ENCODE data around the gene LPCAT2. TPM values are rescaled to one million over a fixed set of nuclear protein-coding genes. Genes with fewer than 3 reads are reported as not detected.

The LPCAT2 gene
- total and polyA plus RNA-seq, 2 donors (not counting 1 experiment from before 2014, with no cell fraction given), result 0.15 to 0.59 TPM

GRCh38 chr16:55502801-55503366 is 6.0 kb upstream of the LPCAT2 start:
- Mint-ChIP-seq H3K9me3 (ENCODE audit: insufficient read depth) (no peaks in the 10 kb centered on the region), H3K4me1 (no peaks in the 10 kb centered on the region), H3K4me3 (no peak overlapping the region), H3K27me3 (peaks cover 19% of the 10 kb centered on the region), H3K27ac (no peak overlapping the region)
- DNase-seq (no peak), ATAC-seq (ENCODE audit: low read depth) (no peak)
- H3K4me1 ChIP-seq (ENCODE audit: control insufficient read depth in 2 of 2, insufficient read depth in 2 of 2, low read length in 2 of 2), result no peaks in the 10 kb centered on the region
- H4K20me1 ChIP-seq (ENCODE audit: control insufficient read depth, insufficient read depth, low read length, poor library complexity, severe bottlenecking), result no peaks in the 10 kb centered on the region
- WGBS (ENCODE audit: insufficient coverage), result 94% methylated on average over 13 of the region's 13 CpGs
- ChIA-PET POLR2A (no interaction called here), CTCF (interaction anchor here (1.2 kb wide), 1 partner anchor 11 kb away, joined by 4 read pairs; no protein-coding TSS in a partner anchor)
- intact Hi-C loops (cut with micrococcal nuclease), result no loop called here
- H3K36me3 ChIP-seq (replicated peaks in 1 of 2; ENCODE audit: control extremely low read depth in 1 of 2, control insufficient read depth in 1 of 2, extremely low read depth in 1 of 2, insufficient read depth in 2 of 2, low read length in 1 of 2), result no peaks in the 10 kb centered on the region
- H3K9ac ChIP-seq (ENCODE audit: low read length), result no peak overlapping the region
- H3K4me3 ChIP-seq (ENCODE audit: control extremely low read depth in 1 of 5, extremely low read depth in 1 of 5, insufficient read depth in 1 of 5, low read depth in 2 of 5, low read length in 4 of 5), result no peak overlapping the region
- H3K27me3 ChIP-seq (replicated peaks in 1 of 4; ENCODE audit: control extremely low read depth in 1 of 4, control insufficient read depth in 3 of 4, insufficient read depth in 4 of 4, low read length in 3 of 4), result no peaks in the 10 kb centered on the region
- no peak overlapping the region for H3K27ac ChIP-seq (ENCODE audit: low read length in 2 of 2)
- H3K4me2 ChIP-seq (replicated peaks; ENCODE audit: low read depth, low read length, poor library complexity, severe bottlenecking), result no peak overlapping the region
- H3K79me2 ChIP-seq (ENCODE audit: control insufficient read depth, insufficient read depth, low read length), result no peaks in the 10 kb centered on the region
- H2AFZ ChIP-seq (ENCODE audit: insufficient read depth, low read depth, low read length, poor library complexity, severe bottlenecking), result no peak overlapping the region
- TF ChIP-seq CTCF (IDR thresholded peaks at IDR 0.05) (no peak), EZH2 (IDR thresholded peaks at IDR 0.05; ENCODE audit: borderline replicate concordance, insufficient read depth, low read depth, low read length, poor library complexity, severe bottlenecking) (no peak)
- no peaks in the 10 kb centered on the region for H3K9me3 ChIP-seq (ENCODE audit: control extremely low read depth in 1 of 3, control insufficient read depth in 2 of 3, insufficient read depth in 1 of 3, low read length in 2 of 3)

- H3K4me1 ChIP-seq (ENCODE audit: control insufficient read depth in 2 of 2, insufficient read depth in 2 of 2, low read length in 2 of 2), result peaks cover 4% of the 10 kb centered on the region in 2 donors
- 100% methylated on average over 1 of the region's 8 CpGs for WGBS (ENCODE audit: insufficient coverage)
- DNase-seq, result no peak
- no peak overlapping the region for H3K4me3 ChIP-seq (ENCODE audit: control extremely low read depth in 1 of 5, extremely low read depth in 1 of 5, insufficient read depth in 1 of 5, low read depth in 2 of 5, low read length in 4 of 5)
- H3K4me3 Mint-ChIP-seq, result no peak overlapping the region
- no peaks in the 10 kb centered on the region for H3K79me2 ChIP-seq (ENCODE audit: control insufficient read depth, insufficient read depth, low read length)
- no peaks in the 10 kb centered on the region for H3K36me3 ChIP-seq (replicated peaks in 1 of 2; ENCODE audit: control extremely low read depth in 1 of 2, control insufficient read depth in 1 of 2, extremely low read depth in 1 of 2, insufficient read depth in 2 of 2, low read length in 1 of 2)
- H3K4me1 Mint-ChIP-seq, result peaks cover 5% of the 10 kb centered on the region
- no peak overlapping the region for H3K4me2 ChIP-seq (replicated peaks; ENCODE audit: low read depth, low read length, poor library complexity, severe bottlenecking)
- H3K9me3 ChIP-seq (ENCODE audit: control extremely low read depth in 1 of 3, control insufficient read depth in 2 of 3, insufficient read depth in 1 of 3, low read length in 2 of 3), result peaks cover 0 to 3% (median 0%) of the 10 kb centered on the region in 3 donors
- H3K27ac ChIP-seq (ENCODE audit: low read length in 2 of 2), result no peak overlapping the region
- ChIA-PET CTCF (interaction anchor here (1.5 kb wide), 1 partner anchor 39 kb away, joined by 4 read pairs; no protein-coding TSS in a partner anchor), POLR2A (no interaction called here)
- TF ChIP-seq CTCF (IDR thresholded peaks at IDR 0.05), result no peak
- no peak for TF ChIP-seq EZH2 (IDR thresholded peaks at IDR 0.05; ENCODE audit: borderline replicate concordance, insufficient read depth, low read depth, low read length, poor library complexity, severe bottlenecking)
- no peaks in the 10 kb centered on the region for H4K20me1 ChIP-seq (ENCODE audit: control insufficient read depth, insufficient read depth, low read length, poor library complexity, severe bottlenecking)
- no peaks in the 10 kb centered on the region for H3K9me3 Mint-ChIP-seq (ENCODE audit: insufficient read depth)
- H2AFZ ChIP-seq (ENCODE audit: insufficient read depth, low read depth, low read length, poor library complexity, severe bottlenecking), result no peak overlapping the region
- peaks cover 25% of the 10 kb centered on the region for H3K27me3 Mint-ChIP-seq
- H3K9ac ChIP-seq (ENCODE audit: low read length), result no peak overlapping the region
- H3K27ac Mint-ChIP-seq, result no peak overlapping the region
- intact Hi-C loops (cut with micrococcal nuclease), result no loop called here
- peaks cover 0 to 7% (median 3%) of the 10 kb centered on the region in 4 experiments for H3K27me3 ChIP-seq (replicated peaks in 1 of 4; ENCODE audit: control extremely low read depth in 1 of 4, control insufficient read depth in 3 of 4, insufficient read depth in 4 of 4, low read length in 3 of 4)
- ATAC-seq (ENCODE audit: low read depth), result no peak
These were observed 4.9 kb upstream of the LPCAT2 start for GRCh38 chr16:55503726-55504550.

Data from B cell (primary cell).